ENCODE results near the gene TCEAL7. TPM values are rescaled to one million over a fixed set of nuclear protein-coding genes. Genes with fewer than 3 reads are reported as not detected.

TCEAL7 gene
- total RNA-seq, 1 donor from 2014 or later = not detected

- intact Hi-C loops (cut with micrococcal nuclease) = no loop called here
Observed at GRCh38 chrX:103363046-103363445, 33.0 kb downstream of the TCEAL7 start.

GRCh38 chrX:103367502-103367901, 37.5 kb downstream of the TCEAL7 start:
- intact Hi-C loops (cut with micrococcal nuclease) = no loop called here

GRCh38 chrX:103369479-103369878, 39.4 kb downstream of the TCEAL7 start:
- intact Hi-C loops (cut with micrococcal nuclease) = no loop called here

- intact Hi-C loops (cut with micrococcal nuclease) = no loop called here
Observed at GRCh38 chrX:103372886-103373285, 42.8 kb downstream of the TCEAL7 start.

GRCh38 chrX:103373581-103373980, 43.5 kb downstream of the TCEAL7 start:
- intact Hi-C loops (cut with micrococcal nuclease) = no loop called here

- intact Hi-C loops (cut with micrococcal nuclease) = no loop called here
Observed at GRCh38 chrX:103376118-103376978, 46.3 kb downstream of the TCEAL7 start, which contains the start of gene BEX3. BEX3 (plus strand) TSS chrX:103376538; CDS start chrX:103377522, 984 bp downstream.

- intact Hi-C loops (cut with micrococcal nuclease) = no loop called here
Observed at GRCh38 chrX:103376979-103377324, 46.9 kb downstream of the TCEAL7 start.

GRCh38 chrX:103378990-103379389, 49.0 kb downstream of the TCEAL7 start:
- intact Hi-C loops (cut with micrococcal nuclease) = no loop called here

Other genes starting within 250 kb of the TCEAL7 start
- gene NXF3, start 237.1 kb upstream of the TCEAL7 start, total RNA-seq = not detected in 2 replicates
- gene BEX4, start 115.1 kb upstream of the TCEAL7 start, total RNA-seq = 6.8 and 8.4 TPM in 2 replicates
- gene TCEAL8, start 75.1 kb upstream of the TCEAL7 start, total RNA-seq = 32.4 and 32.6 TPM in 2 replicates
- gene TCEAL5, start 53.5 kb upstream of the TCEAL7 start, total RNA-seq = not detected in 2 replicates
- gene BEX2, start 19.2 kb upstream of the TCEAL7 start, total RNA-seq = 2.8 and 3.0 TPM in 2 replicates
- gene TCEAL9, start 26.3 kb downstream of the TCEAL7 start, total RNA-seq = 0.41 TPM in 2 replicates
- 8.0 and 9.1 TPM in 2 replicates for gene BEX3, start 46.3 kb downstream of the TCEAL7 start, total RNA-seq
- 0.07 and 0.20 TPM in 2 replicates for gene RAB40A, start 189.2 kb downstream of the TCEAL7 start, total RNA-seq

Measured in T-helper 2 cell treated with Interferon-gamma antibody and Interleukin-4, amounts not matched to agents 100 ng/mL and 5 ng/mL, for 36 hours (primary cell).